GM23338 (cell line): ENCODE data around the gene GSTM5. TPM values are rescaled to one million over a fixed set of nuclear protein-coding genes. Genes with fewer than 3 reads are reported as not detected.

Experiments used
- ATAC-seq: fragments of 200-7000 bp; cut with Tn5 transposase; 3 replicates; pipeline ENCODE4 v1.9.1; 2020
- DNase-seq: peaks from one replicate; pipeline ENCODE4 v3.0.0-alpha.2; 2015; ENCODE audit warnings: low spot score
- H2AFZ ChIP-seq: fragments of 200-600 bp; sonication (generic); 2 replicates; pipeline ENCODE4 v1.8.0; 2016; ENCODE audit warnings: antibody characterized with exemption, mild to moderate bottlenecking, moderate library complexity
- H3F3A ChIP-seq: fragments of 200-600 bp; sonication (generic); replicated peaks from 2 replicates; pipeline ENCODE4 v1.8.0; 2017; ENCODE audit warnings: antibody characterized with exemption, mixed run types, low read depth
- H3K27ac ChIP-seq: fragments of 200-600 bp; sonication (generic); 2 replicates; pipeline ENCODE4 v1.6.1; 2016; ENCODE audit warnings: low read depth
- H3K27me3 ChIP-seq: fragments of 200-600 bp; sonication (generic); 2 replicates; pipeline ENCODE4 v1.8.0; 2016; ENCODE audit warnings: mild to moderate bottlenecking, mixed run types, moderate library complexity; ENCODE audit not compliant: insufficient read depth
- H3K36me3 ChIP-seq: fragments of 200-600 bp; sonication (generic); 2 replicates; pipeline ENCODE4 v1.8.0; 2016; ENCODE audit warnings: mild to moderate bottlenecking; ENCODE audit not compliant: insufficient read depth
- H3K4me1 ChIP-seq: fragments of 200-600 bp; sonication (generic); 2 replicates; pipeline ENCODE4 v1.8.0; 2016; ENCODE audit warnings: mild to moderate bottlenecking, moderate library complexity; ENCODE audit not compliant: insufficient read depth
- H3K4me2 ChIP-seq: fragments of 200-600 bp; sonication (generic); 2 replicates; pipeline ENCODE4 v1.7.1; 2017; ENCODE audit warnings: mixed run types
- H3K4me3 ChIP-seq: fragments of 200-600 bp; sonication (generic); 2 replicates; pipeline ENCODE4 v1.6.1; 2016; ENCODE audit warnings: mixed run types
- H3K79me2 ChIP-seq: fragments of 200-600 bp; sonication (generic); replicated peaks from 2 replicates; pipeline ENCODE4 v1.8.0; 2017; ENCODE audit warnings: mild to moderate bottlenecking; ENCODE audit not compliant: insufficient read depth
- H3K9me2 ChIP-seq: fragments of 200-600 bp; sonication (generic); 2 replicates; pipeline ENCODE4 v1.8.0; 2017; ENCODE audit not compliant: insufficient read depth
- H4K20me1 ChIP-seq: fragments of 200-600 bp; sonication (generic); replicated peaks from 2 replicates; pipeline ENCODE4 v1.8.0; 2017; ENCODE audit warnings: mild to moderate bottlenecking; ENCODE audit not compliant: insufficient read depth
- H3K27ac Mint-ChIP-seq: 2 replicates; pipeline ENCODE4 v1.8.0; 2020; ENCODE audit warnings: inconsistent platforms, mild to moderate bottlenecking, moderate library complexity, mixed read lengths
- H3K27me3 Mint-ChIP-seq: 3 replicates; pipeline ENCODE4 v1.8.0; 2022; ENCODE audit warnings: low read depth, mild to moderate bottlenecking, moderate library complexity, mixed read lengths, inconsistent platforms; ENCODE audit not compliant: insufficient read depth, poor library complexity
- H3K36me3 Mint-ChIP-seq: 3 replicates; pipeline ENCODE4 v1.8.0; 2021; ENCODE audit warnings: low read depth, mild to moderate bottlenecking, inconsistent platforms, moderate library complexity, mixed read lengths
- H3K4me1 Mint-ChIP-seq: 3 replicates; pipeline ENCODE4 v1.8.0; 2020; ENCODE audit warnings: mild to moderate bottlenecking, inconsistent platforms, mixed read lengths
- H3K4me3 Mint-ChIP-seq: 3 replicates; pipeline ENCODE4 v1.8.0; 2021; ENCODE audit warnings: moderate library complexity, mild to moderate bottlenecking, inconsistent platforms, mixed read lengths
- H3K9me3 Mint-ChIP-seq: 3 replicates; pipeline ENCODE4 v1.8.0; 2020; ENCODE audit warnings: moderate library complexity, mild to moderate bottlenecking, inconsistent platforms, mixed read lengths
- CREB1 ChIP-seq: fragments of 250-450 bp; sonication (Bioruptor Pico); IDR thresholded peaks from 2 replicates; pipeline ENCODE4 v1.5.0; 2020; ENCODE audit warnings: low read depth, mild to moderate bottlenecking, moderate library complexity
- ETS1 ChIP-seq: IDR thresholded peaks from 2 replicates; pipeline ENCODE4 v1.6.1; 2016; ENCODE audit warnings: antibody characterized with exemption
- EZH2 ChIP-seq: fragments of 200-600 bp; sonication (generic); IDR thresholded peaks from one replicate; pipeline ENCODE4 v1.8.0; 2017; ENCODE audit warnings: antibody characterized with exemption, mild to moderate bottlenecking, low read depth; ENCODE audit not compliant: unreplicated experiment
- EZH2phosphoT487 ChIP-seq: fragments of 200-600 bp; sonication (generic); IDR thresholded peaks from one replicate; pipeline ENCODE4 v1.8.1; 2018; ENCODE audit warnings: antibody characterized with exemption; ENCODE audit not compliant: unreplicated experiment
- NANOG ChIP-seq: IDR thresholded peaks from 2 replicates; pipeline ENCODE4 v1.6.1; 2016; ENCODE audit warnings: antibody characterized with exemption, borderline replicate concordance
- POLR2AphosphoS5 ChIP-seq: IDR thresholded peaks from 2 replicates; pipeline ENCODE4 v1.6.1; 2016; ENCODE audit warnings: antibody characterized with exemption, low read depth
- REST ChIP-seq: IDR thresholded peaks from one replicate; pipeline ENCODE4 v1.6.1; 2018; ENCODE audit warnings: antibody characterized with exemption; ENCODE audit not compliant: unreplicated experiment
- STAT1 ChIP-seq: IDR thresholded peaks from one replicate; pipeline ENCODE4 v1.6.1; 2016; ENCODE audit warnings: antibody characterized with exemption; ENCODE audit not compliant: unreplicated experiment
- ZNF331 ChIP-seq: fragments of 250-450 bp; sonication (Bioruptor Pico); IDR thresholded peaks from 2 replicates; pipeline ENCODE4 v1.5.0; 2020; ENCODE audit warnings: low read depth, mild to moderate bottlenecking, moderate library complexity
- polyA plus RNA-seq: library from polyadenylated mRNA; unstranded; fragments of >200 nt; fragmentation: Nextera tagmentation; extraction: Ambion mirVana; gene quantifications from 2 replicates; pipeline ENCODE4 v1.2.1, GENCODE V29; 2016
- total RNA-seq: library from RNA; depleted of rRNA; stranded (reverse); fragments of >200 nt; shearing (Covaris generic); gene quantifications from 2 replicates; pipeline ENCODE4 v1.2.3, GENCODE V29; 2014
- TF ChIP-seq, protein P1 (sequence below), 2 experiments: fragments of 200-600 bp in 1 of 2; sonication (generic) in 1 of 2; conservative IDR thresholded peaks; 2 replicates each; pipeline versions ENCODE4 v1.5.1 to v1.6.1; 2016 to 2017; ENCODE audit warnings: antibody characterized with exemption in 2 of 2, low read depth in 2 of 2, mild to moderate bottlenecking in 2 of 2, moderate library complexity in 1 of 2

The GSTM5 gene
- total and polyA plus RNA-seq, 2 experiments from 2014 or later = 2.5 to 5.0 TPM

GRCh38 chr1:109713636-109714035 is 1.6 kb downstream of the GSTM5 start:
- Histone ChIP-seq H4K20me1 (no peaks in the 10 kb centered on the region), H3K36me3 (no peaks in the 10 kb centered on the region; the same call in 1 of the 2 replicates), H2AFZ (no peak overlapping the region), H3K27ac (no peak overlapping the region), H3K27me3 (no peaks in the 10 kb centered on the region), H3K4me1 (no peaks in the 10 kb centered on the region), H3F3A (no peaks in the 10 kb centered on the region), H3K4me3 (no peak overlapping the region), H3K9me2 (no peaks in the 10 kb centered on the region), H3K4me2 (no peak overlapping the region), H3K79me2 (no peaks in the 10 kb centered on the region)
- ATAC-seq (no peak), DNase-seq (no peak)
- Mint-ChIP-seq H3K27me3 (peaks cover 10% of the 10 kb centered on the region), H3K27ac (no peak overlapping the region), H3K9me3 (peaks cover 10% of the 10 kb centered on the region), H3K4me1 (no peaks in the 10 kb centered on the region; the same call in 2 of the 3 replicates), H3K36me3 (peaks cover 8% of the 10 kb centered on the region; the same call in 2 of the 3 replicates), H3K4me3 (no peak overlapping the region)
- TF ChIP-seq STAT1 (no peak), ZNF331 (CRISPR knock-in tag) (no peak), CREB1 (no peak), EZH2phosphoT487 (no peak)
- TF ChIP-seq, protein P1, sequence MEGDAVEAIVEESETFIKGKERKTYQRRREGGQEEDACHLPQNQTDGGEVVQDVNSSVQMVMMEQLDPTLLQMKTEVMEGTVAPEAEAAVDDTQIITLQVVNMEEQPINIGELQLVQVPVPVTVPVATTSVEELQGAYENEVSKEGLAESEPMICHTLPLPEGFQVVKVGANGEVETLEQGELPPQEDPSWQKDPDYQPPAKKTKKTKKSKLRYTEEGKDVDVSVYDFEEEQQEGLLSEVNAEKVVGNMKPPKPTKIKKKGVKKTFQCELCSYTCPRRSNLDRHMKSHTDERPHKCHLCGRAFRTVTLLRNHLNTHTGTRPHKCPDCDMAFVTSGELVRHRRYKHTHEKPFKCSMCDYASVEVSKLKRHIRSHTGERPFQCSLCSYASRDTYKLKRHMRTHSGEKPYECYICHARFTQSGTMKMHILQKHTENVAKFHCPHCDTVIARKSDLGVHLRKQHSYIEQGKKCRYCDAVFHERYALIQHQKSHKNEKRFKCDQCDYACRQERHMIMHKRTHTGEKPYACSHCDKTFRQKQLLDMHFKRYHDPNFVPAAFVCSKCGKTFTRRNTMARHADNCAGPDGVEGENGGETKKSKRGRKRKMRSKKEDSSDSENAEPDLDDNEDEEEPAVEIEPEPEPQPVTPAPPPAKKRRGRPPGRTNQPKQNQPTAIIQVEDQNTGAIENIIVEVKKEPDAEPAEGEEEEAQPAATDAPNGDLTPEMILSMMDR (conservative IDR thresholded peaks at IDR 0.05; ENCODE audit: low read depth in 2 of 2) = no peak

- no peak overlapping the region for H3K4me3 Mint-ChIP-seq
- Histone ChIP-seq H3K79me2 (no peaks in the 10 kb centered on the region), H3K4me1 (no peaks in the 10 kb centered on the region), H2AFZ (no peak overlapping the region), H3K4me2 (no peak overlapping the region), H3K4me3 (no peak overlapping the region), H3K36me3 (no peaks in the 10 kb centered on the region), H3K27ac (no peak overlapping the region), H3K27me3 (no peaks in the 10 kb centered on the region), H4K20me1 (no peaks in the 10 kb centered on the region), H3K9me2 (no peaks in the 10 kb centered on the region), H3F3A (no peaks in the 10 kb centered on the region)
- H3K36me3 Mint-ChIP-seq = no peaks in the 10 kb centered on the region
- H3K27me3 Mint-ChIP-seq = peaks cover 3% of the 10 kb centered on the region
- H3K4me1 Mint-ChIP-seq = no peaks in the 10 kb centered on the region; the same call in 2 of the 3 replicates
- DNase-seq (no peak), ATAC-seq (no peak)
- H3K9me3 Mint-ChIP-seq = no peaks in the 10 kb centered on the region; the same call in 2 of the 3 replicates
- no peak overlapping the region for H3K27ac Mint-ChIP-seq
- TF ChIP-seq, protein P1 (conservative IDR thresholded peaks at IDR 0.05; ENCODE audit: low read depth in 2 of 2) = no peak
- TF ChIP-seq ETS1 (no peak), EZH2 (no peak), NANOG (no peak), POLR2AphosphoS5 (no peak), REST (no peak), ZNF331 (CRISPR knock-in tag) (no peak)
These were observed 2.8 kb downstream of the GSTM5 start for GRCh38 chr1:109714661-109715372.
